HG03135 (cell line): ENCODE data around the gene ANTXR1.

Experiments
- ATAC-seq: cut with Tn5 transposase; IDR thresholded peaks from one replicate; pipeline ENCODE4 v1.9.1; 2021; ENCODE audit warnings: mild to moderate bottlenecking, moderate library complexity; ENCODE audit not compliant: unreplicated experiment

The ANTXR1 gene

DNA sequence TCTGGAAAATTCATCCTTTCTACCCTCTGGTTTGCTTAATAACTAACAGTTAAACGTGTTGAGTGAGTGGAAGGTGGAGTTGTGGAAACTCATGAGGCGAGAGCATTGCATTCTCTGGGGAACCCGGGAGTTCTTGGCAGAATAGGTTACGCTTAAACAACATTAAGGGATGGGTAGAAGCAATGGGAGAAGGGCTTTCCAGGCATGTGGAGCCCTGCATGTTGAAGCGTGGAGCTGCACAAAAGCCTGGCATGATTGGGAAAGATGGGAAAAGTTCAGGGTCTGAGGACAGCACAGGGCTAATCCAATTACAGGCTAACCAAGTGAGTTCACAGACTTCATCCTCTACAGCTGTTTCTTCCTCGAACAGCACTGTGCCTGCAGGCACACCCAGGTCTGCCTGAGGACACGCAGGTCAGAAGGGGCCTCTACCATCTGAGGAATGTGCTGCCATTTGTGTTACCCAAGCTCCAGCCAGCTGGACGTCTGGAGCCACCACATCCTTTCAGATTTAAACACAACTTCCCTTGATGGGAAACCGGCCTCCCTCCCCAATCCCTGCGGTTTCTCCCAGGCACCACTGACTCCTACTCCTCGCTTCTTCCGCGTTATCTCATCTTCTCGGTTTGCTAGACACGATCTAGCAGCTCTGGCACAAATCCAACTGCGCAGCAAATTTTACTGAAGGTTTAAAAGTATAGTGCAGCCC lies 164.2 kb downstream of the ANTXR1 start:
- ATAC-seq, result no peak

DNA sequence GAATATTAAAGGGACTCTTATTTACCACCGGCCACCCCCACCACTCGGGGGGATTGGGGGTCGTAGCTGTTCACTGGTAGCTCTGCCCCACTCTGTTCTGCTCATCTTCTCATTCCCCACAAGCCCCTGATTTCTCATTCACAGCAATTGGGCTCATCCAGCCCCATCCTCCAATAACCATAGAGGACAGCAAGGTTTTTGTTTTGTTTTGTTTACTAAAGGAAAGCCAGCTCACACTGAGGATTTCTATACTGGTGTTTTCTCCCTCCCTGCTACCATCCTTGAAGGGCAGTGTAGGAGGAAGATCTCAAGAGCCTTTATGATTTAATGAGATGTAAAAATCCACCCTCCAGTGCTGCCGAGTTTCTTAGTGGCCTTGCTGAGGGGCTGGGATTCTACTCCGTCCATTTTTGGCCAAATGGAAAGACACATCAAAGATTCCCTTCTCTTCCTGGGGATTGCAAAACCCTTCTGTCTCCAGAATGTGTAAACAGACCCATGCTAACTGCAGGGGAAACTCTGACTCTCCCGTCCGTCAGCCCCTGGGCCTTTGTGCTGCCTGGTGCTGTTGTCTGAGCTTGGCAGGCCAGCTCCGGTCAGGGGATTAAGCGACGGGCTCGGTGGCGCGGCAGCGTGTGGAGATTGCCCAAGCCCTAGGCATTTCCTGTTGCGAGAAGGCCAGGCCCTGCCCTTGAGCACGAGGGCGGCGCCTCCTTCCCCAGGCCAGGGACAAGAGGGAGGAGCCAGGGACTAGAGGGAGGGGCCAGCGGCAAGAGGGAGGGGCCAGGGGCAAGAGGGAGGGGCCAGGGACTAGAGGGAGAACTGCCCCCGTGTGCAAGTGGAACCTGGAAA lies 165.0 kb downstream of the ANTXR1 start:
- no peak for ATAC-seq

DNA sequence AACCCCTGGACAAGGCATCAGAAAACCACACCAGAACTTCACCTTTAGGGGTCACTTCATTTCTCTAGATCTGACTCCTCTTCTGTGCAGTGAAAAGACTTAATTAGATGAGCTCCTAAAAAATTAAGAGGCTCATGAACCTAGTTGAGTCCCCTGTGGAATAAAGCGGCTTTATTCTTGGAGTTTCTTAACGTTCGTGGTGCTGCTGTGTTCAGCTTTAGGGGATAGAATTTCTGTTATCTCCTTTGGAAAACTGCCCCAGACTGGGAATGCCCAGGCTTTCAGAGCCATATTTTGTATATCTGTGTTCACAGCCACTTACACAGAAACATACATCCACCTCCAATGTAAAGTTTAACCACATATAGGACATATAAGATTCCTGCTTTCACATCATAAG lies 165.8 kb downstream of the ANTXR1 start:
- no peak for ATAC-seq

DNA sequence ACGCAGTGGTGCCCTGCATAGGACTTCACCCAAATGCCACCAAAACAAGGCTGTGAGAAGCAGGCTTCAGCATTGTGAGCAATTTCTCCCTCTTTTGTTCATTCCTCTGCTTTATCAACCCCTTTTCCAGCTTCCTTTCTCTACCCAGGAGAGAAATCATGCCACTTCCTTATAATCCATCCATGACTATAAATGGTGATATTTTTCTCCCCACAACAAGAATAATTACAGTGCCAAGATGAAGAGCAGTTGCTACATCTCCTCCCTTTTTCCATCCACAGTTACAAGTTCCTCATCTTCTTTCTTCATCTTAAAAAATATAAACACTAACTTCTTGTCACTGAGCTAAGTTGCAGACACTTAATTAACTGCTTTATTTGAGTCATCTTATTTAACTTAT lies 167.2 kb downstream of the ANTXR1 start:
- ATAC-seq, result no peak

- no peak for ATAC-seq
Observed at GRCh38 chr2:69180974-69181373, 168.0 kb downstream of the ANTXR1 start.

DNA sequence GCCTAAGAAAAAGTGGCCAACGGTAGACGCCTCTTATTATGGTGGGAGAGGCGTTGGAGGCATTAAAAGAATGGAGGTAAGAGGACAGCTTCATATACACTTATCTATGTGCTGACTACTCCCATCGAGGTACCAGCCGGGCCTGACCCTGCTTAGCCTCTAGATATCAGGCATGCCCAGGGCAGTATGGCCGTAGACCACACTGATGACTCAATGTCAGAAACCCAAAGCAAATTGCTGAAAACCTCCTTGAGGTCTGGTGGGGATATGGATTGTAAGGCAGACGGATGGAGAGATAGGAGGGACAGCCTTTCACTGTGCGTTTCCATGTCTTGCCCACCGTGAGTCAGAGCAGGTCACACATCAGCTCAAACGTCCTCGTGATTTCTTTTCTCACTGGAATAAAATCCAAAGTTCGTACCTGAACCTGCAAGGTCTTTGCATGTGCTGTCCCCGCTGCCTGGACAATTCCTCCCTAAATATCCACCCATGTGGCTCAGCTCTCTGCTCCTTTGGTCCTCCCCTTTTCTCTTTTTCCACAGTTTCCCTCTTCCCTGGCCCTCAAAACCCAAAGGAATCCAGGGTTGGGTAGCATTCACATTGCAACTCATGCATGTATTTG lies 168.9 kb downstream of the ANTXR1 start:
- ATAC-seq, result no peak

DNA sequence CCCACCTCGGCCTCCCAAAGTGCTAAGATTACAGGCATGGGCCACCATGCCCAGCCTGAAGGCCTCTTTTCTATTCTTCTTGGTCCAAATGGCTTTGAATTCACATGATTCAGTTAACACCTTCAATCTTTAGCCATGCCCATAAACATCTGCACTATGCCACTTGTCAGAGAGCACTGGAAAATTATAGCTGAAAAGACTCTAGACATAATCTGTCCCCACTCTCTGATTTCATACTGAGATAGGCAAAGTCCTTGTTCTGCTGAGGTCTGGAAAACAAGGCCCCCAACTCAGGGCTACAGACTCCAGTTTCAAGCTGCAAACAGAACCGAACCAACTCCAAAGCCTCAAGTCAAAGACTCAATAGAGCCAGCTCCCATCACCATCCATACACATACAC lies 170.7 kb downstream of the ANTXR1 start:
- no peak for ATAC-seq

DNA sequence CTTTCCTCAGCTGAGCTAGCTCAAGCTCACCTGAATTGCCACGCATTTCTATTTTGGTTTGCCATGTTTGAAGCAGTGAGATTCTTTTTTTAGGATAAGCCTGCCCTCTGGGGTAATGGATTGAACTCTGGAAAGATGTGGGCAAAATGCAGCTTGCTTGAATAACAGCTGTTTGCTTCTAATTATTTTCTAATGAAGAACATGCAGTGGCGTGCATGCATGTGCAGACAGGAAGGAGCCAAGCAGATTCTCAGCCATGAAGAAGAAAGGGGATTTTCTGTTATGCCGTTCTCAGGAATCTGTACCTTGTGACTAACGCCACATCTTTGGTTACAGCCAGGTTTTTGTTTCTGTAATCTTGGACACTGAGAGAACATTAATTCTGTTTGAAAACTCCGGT lies 171.2 kb downstream of the ANTXR1 start:
- ATAC-seq, result no peak

DNA sequence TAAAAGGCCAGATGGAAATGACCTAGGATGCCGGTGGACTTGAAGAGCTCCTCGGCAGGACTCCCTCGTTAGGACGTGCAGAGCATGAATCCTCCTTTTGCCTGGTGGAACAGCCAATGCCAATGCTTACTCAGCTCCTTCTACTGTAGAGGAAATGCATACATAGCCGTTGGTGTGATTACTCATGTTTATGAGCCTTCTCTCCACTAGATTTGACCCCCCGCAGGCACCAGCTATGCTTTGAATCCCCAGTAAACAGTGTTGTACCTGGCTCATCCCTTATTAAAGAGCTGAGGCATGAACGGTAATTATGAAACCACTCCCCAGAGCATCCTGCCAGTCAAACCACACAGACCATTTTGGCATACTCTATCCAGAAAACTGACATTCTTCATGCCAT lies 172.8 kb downstream of the ANTXR1 start:
- no peak for ATAC-seq

DNA sequence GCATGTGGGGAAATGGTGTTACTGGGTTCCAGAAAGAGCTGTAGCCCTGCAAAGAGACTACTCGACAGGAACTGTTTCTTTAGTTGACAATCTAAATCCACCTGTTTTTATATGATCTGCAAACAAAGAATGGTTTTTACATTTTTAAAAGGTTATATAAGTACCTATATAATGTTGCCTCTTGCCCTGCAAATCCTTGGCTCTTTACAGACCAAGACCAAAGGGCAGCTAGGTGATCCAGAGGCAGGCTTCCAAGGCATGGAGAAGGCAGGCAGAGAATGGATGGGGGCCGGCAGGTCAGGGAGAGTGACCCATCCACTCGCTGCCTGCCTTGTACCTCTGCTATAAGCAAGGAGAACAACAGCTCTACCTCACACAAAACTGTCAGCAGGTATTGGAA lies 173.6 kb downstream of the ANTXR1 start:
- ATAC-seq, result no peak

GRCh38 chr2:69188182-69188900 lies 175.4 kb downstream of the ANTXR1 start:
- ATAC-seq, result no peak

DNA sequence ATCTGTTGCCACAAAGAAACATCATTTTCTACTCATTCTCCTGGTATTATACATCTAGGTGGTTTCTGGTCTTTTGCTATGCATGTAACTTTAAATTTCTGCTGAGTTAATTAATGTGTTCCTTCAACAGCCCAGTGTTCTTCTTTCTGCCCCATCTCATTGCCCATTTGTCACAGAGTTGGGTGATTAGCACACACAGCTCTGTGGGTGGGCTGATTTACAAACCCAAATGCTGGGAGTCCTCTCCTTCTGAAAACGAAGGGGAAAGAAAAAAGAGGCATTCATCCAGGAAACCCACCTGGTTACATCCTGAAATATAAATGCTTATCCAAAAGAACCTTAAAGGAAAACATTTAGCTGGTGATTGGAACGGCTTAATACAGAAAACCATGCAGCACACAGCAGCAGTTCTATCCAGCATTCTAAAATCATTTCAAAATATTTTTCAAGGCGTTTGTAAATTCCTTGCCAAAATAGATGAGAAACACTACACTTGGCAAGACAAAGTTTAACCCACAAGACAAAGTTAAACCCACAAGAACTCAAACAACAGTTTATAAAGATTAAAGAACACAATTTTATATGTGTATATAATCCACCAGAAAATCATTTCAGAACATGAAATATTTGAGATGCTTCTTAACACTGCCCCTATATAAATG lies 177.9 kb downstream of the ANTXR1 start:
- no peak for ATAC-seq

- no peak for ATAC-seq
Observed at GRCh38 chr2:69191634-69192033, 178.7 kb downstream of the ANTXR1 start.

DNA sequence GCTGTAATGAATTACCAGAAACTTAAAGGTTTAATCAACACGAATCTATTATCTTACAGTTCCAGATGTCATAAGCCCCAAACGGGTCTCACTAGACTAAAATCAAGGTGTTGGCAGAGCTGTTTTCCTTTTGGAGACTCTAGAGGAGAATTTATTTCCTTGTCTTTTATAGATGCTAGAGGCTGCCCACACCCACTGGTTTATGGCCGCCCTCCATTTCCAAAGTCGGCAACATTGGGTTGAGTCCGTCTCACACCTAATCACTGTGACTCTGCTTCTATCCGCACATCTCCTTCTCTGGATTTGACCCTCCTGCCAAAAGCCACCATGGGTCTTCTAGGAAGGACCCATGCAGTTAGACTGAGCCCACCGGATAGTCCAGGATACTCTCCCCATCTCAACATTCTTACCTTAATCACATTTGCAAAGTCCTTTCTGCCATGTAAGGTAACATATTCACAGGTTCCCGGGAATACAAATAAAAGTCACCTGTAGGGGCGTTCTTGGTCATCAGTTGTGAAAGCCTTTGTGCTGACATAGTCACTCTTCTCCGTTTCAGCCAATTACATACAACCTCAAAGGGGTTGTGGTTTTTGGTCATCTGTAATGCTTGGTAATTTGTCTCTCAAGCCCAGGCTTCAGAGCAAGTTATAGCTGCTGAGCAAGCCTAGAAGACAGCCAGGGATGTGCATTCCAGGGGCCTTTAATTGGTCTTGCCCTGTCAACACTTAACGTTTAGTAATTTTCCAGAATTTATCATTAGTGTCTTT lies 179.4 kb downstream of the ANTXR1 start:
- no peak for ATAC-seq

DNA sequence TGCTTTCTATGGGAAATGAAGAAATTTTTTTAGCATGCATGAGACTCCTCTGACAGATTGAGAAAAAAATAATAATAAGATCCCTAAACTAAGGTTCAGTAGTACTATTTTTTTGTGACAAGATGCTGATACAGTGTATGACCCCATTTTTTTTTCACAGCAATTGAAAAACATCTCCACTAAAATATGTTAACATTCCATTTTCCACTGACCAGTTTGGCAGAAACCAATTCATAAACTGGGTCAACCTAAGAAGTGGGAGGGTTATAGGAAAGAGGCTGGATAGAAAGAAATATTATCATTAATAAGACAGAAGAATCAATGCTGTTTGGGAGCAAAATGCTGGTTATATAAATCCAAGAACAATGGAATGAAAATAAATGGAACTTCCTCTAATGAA lies 182.7 kb downstream of the ANTXR1 start:
- no peak for ATAC-seq

DNA sequence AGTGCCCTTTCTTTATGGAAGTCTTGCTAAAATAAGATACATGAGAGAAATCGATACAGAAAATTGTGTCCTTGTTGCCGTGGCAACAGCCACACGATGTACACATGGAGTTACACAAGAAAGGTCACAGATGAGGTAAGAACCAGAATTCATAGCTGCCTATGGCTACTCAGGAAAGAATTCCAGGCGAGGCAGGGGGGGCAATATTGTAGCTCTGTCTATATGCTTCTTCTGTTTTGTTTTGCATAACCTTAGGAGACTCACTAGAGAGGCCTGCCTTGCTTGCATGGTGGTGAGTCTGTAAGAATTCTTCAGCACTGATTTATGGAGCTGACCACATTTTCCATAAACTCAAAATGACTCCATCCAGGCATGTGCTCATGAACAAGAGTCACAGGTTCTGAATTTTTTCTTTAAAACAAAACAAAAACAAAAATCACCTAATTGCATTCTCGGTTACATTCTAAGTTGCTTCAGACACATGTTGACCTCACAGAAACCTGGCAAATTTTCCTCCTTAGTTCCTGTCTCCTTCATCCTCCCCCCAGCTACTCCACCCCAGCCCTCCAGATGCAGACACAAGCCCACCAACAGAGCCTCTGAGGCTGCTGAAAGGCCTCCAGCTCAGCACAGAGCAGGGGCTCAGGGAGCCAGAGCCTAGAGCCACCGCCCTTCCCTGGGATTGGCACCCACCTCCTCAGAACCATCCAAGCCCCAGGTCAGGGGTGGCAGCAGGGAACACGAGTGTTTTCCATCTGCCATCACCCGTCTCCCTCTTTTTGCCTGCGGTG lies 183.5 kb downstream of the ANTXR1 start:
- ATAC-seq, result no peak

DNA sequence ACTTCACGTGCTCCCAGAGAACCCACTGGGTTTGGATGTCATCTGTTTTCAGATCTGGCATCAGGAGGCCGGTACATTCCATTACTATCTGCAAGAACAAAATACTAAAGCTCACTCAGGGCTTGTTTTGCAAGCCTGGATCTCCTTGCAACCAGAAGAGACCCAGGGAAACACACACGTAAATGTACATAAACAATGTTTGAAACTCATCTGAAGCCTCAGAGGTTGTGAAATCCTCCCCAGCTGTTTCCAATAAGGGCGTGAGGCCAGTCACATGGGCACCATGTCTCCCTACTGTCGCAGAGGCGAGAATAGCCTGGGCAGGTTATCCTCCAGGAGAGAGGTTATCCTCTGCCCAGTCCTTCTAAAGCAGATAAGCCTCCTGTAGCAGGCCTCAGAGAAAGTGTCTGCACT lies 187.1 kb downstream of the ANTXR1 start:
- ATAC-seq, result no peak

DNA sequence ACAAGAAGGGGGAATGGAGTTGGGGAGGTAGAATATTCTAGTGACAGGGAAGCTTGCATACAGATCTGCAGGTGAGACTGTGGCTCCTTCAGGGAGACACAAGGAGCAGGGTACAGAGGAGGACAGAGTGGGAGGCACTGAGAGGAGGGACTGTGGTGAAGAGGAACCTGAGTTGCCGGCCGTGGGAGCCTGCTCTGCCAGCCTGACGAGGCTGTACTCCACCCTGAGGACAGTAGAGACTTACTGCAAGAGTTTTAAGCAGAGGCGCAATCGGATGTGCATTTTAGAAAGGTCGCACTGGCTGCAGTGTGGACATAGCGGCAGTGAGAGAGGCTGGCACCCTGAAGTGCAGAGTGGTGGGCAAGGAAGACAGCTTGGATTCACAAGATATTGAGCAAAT lies 188.3 kb downstream of the ANTXR1 start:
- ATAC-seq, result no peak

DNA sequence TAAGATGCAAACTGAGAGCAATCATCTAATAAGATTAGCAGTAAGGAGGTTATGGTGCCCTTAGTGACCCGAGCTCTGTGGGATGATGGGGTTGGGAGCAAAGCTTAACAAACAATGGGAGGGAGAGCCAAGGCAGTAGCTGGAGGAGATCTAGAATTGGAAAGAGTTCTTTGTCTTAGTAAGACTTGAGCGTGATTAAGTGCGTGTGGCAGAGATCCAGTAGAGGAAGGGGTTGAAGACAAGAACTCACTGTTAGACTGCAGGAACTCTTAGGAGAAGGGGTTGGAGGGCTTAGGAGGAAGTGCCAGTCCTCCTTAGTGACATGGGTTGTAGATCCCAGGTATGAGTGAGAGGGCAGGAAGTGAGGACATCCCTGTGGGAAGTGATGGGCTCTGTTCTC lies 189.3 kb downstream of the ANTXR1 start:
- ATAC-seq, result no peak
